Upper lobe of left lung (tissue), 4 donors: ENCODE data around the gene SLC4A8.

Source experiments
- EP300 ChIP-seq, 4 donors: sonication (generic); formaldehyde crosslinking; IDR thresholded peaks; one replicate each; pipeline ENCODE4 v1.5.1; 2017; ENCODE audit warnings: antibody characterized with exemption in 4 of 4, control low read depth in 2 of 4
- POLR2A ChIP-seq, 4 donors: fragments of 450-650 bp; IDR thresholded peaks; one replicate each; pipeline ENCODE4 v1.5.1; 2016 to 2017; ENCODE audit warnings: antibody characterized with exemption in 4 of 4, mild to moderate bottlenecking in 2 of 4
- POLR2AphosphoS5 ChIP-seq, 2 donors: sonication (generic); formaldehyde crosslinking; IDR thresholded peaks; one replicate each; pipeline ENCODE4 v1.5.1; 2017; ENCODE audit warnings: antibody characterized with exemption in 2 of 2
- TF ChIP-seq, protein P1 (sequence below), 6 experiments: fragments of 450-650 bp in 4 of 6; fragments of 200-600 bp in 2 of 6; sonication (generic) in 2 of 6; IDR thresholded peaks; one replicate each; pipeline ENCODE4 v1.5.1; 2016 to 2019; ENCODE audit warnings: antibody characterized with exemption in 6 of 6

DNA sequence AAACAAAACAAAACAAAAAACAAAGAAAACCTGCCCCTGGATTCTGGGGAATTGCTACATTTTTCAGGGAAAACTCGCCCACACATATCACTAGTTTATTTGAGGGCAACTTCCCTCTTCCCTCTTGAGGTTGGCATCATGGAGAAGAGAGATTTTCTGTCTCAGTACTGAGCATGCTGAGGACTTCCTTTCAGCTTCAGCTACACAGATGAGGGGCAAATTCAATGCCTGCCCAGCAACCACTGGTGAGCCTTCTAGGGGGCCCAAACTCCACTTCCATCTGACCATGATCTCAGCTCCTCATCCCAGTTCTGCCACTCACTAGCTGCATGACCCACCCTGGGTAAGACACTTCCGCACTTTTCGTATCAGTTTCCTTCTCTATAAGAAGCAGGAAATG lies 103.3 kb downstream of the SLC4A8 start:
- TF ChIP-seq POLR2A (IDR thresholded peaks at IDR 0.05) (no peak), EP300 (IDR thresholded peaks at IDR 0.05) (no peak), POLR2AphosphoS5 (IDR thresholded peaks at IDR 0.05) (no peak)
- TF ChIP-seq, protein P1, sequence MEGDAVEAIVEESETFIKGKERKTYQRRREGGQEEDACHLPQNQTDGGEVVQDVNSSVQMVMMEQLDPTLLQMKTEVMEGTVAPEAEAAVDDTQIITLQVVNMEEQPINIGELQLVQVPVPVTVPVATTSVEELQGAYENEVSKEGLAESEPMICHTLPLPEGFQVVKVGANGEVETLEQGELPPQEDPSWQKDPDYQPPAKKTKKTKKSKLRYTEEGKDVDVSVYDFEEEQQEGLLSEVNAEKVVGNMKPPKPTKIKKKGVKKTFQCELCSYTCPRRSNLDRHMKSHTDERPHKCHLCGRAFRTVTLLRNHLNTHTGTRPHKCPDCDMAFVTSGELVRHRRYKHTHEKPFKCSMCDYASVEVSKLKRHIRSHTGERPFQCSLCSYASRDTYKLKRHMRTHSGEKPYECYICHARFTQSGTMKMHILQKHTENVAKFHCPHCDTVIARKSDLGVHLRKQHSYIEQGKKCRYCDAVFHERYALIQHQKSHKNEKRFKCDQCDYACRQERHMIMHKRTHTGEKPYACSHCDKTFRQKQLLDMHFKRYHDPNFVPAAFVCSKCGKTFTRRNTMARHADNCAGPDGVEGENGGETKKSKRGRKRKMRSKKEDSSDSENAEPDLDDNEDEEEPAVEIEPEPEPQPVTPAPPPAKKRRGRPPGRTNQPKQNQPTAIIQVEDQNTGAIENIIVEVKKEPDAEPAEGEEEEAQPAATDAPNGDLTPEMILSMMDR (IDR thresholded peaks at IDR 0.05), result no peak
